NOMO-1 treated with DMSO at 0.1 percent for 48 hours (cell line): ENCODE results near the gene ANKRD55.
"Not testable (repeated sequence)": the region's sequence is repeated elsewhere in the genome, so short reads cannot be mapped to it uniquely, and the experiment has no call there.

ENCODE experiments used
- DNase-seq: peaks from one replicate; lab custom pipeline; 2025; ENCODE audit not compliant: unreplicated experiment; lab: John Stamatoyannopoulos, UW

The ANKRD55 gene

DNA sequence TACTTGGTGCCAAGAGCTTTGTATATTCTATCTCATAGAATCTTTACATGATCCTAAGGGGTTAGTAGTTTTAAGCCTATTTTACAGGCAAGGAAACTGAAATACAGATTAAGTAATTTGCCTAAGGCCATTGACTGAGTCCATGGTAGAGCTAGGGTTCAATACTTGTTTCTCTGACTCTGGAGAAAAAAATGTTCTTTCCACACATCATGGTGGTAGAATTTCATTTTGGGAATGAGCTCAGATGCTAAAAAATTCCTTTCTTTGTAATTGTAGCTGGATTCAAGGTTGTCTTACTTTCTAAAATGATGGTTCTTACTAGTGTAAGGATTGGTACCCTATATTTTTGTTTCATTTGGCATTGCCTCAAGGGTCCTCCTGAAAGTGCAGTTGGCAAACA lies 86.0 kb downstream of the ANKRD55 start:
- no peak for DNase-seq

DNA sequence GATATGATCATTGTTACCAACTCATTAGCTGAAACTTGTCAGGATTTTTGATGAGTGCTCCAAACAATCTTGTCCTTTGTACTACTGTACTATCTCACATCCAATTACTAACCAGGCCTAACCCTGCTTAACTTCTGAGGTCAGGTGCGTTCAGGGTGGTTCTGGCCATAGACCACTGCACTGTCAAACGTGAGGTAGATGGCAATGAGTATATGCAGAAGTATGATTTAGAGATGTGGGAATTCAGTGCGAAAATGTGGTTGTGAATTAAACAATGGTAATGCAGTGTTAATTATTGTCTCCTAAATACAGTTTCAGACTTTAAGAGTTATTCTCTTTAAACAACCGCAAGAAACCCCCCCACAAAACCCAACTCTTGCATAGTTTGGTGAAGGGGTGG lies 86.5 kb downstream of the ANKRD55 start:
- DNase-seq: no peak

DNA sequence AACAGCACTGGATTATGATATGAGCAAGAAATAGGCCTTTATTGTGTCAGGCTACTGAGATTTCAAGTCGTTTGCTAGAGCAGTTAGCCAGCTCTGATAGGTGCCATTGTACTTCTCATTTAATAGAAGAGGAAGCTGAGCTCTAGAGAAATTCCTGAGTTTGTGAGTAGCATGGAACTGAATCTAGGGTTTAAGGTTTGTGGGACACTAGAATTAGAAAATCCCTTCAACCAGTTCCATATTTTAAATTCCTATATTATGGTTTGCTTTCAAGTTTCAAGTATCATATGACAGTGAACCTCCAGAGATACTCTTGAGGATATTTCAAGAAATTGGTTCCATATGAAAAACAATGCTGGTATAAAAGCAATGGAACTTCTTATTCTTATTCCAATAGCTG lies 87.6 kb downstream of the ANKRD55 start:
- DNase-seq: peak; percentile 35

DNA sequence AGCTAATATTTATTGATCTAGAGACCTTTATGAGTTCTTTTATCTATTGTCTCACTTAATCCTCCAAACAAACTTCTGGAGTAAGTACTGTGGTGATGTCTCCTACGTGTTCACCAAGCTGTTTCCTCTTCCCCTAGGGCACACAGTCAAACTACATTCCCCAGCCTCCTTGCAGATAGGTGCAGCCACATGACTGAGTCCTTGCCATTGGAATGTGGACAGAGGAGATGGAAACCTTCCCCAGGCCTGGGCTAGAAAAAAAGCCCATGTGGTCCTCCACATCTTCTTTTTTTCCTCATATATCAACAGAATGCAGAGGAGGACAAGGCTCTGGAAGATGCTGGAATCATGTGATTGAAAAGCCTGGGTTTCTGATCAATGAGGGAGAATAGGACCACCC lies 88.0 kb downstream of the ANKRD55 start:
- no peak for DNase-seq

DNA sequence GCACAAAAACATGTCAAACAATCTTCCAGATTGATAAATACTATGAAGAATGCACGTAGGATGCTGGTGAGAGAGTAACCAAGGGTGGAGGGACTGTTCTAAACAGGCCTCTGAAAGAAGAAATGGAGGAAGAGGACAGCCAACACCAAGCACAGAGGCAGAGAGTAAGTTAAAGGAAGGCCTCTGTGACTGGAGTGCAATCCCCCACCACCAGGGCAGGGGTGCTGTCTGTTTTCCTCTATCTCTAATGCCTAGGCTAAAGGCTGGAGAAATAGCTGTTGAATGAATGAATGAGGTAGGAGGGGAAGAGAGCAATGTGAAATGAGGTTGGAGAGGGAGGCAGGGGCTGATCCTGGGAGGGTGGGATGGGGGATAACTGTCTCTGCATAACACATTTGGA lies 88.9 kb downstream of the ANKRD55 start:
- DNase-seq: no peak

DNA sequence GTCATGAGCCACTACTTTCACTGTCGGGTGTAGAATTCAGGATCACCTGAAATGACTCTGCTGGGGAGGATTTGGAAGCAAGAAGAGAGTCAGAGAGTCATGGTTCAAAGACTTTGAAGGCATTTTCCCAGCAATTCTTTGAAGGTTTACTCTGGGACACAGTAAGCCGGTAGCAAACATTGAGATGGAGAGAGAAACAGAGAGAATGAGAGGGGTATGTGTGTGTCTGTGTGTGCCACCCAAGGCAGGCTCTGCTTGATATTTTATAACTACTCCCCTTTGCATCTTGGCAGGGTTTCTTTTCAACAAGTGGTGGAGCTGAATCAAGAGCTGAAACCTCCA lies 89.8 kb downstream of the ANKRD55 start:
- no peak for DNase-seq

DNA sequence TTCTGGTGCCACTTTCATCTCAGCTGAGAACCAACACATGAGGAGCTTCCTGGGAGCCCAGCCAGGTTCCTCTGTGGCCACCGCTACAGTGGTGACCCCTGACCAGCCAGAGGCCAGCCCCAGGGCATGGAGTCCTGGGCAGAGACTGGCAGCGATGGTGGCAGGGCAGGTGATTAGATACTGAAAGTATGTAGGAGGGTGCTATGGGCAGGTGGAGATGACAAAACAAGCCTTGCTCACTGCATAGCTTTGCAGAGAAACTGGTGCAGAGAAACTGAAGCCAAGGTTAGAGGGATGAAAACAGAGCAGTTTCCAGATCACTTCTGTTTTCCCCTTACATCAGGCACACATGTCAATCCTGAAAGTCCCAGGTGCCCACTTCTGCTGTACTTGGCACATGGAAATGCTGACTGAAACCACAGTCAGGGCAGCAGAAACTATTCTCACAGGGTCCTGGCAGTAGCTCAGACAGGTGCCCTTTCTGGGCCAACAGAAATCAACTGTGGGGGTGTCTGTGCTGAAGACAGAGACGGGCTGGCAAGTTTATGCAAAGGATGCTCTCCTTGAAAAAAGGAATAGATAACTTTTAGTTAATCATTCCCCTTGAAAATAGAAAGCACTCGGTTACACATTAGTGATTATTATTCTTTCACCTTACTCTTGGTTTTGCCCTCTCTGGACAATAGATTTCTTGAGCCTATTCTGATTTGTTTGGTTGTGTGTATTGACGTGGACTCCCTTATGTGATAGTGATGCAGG lies 90.3 kb downstream of the ANKRD55 start:
- no peak for DNase-seq

DNA sequence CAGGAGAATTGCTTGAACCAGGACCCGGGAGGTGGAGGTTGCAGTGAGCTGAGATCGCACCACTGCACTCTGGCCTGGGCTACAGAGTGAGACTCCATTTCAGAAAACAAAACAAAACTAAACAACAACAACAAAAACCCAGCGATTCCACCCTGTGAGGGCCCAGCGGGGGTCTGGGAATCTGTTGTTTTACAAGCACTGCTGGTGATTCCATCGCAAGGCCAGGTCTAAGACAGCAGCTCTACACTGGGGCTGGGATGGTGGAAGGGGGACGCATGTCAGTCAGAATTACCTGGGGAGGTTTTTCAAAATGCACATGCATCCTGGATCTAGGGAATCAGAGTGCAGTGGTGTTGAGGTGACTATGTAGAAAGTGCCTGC lies 90.9 kb downstream of the ANKRD55 start:
- no peak for DNase-seq

DNA sequence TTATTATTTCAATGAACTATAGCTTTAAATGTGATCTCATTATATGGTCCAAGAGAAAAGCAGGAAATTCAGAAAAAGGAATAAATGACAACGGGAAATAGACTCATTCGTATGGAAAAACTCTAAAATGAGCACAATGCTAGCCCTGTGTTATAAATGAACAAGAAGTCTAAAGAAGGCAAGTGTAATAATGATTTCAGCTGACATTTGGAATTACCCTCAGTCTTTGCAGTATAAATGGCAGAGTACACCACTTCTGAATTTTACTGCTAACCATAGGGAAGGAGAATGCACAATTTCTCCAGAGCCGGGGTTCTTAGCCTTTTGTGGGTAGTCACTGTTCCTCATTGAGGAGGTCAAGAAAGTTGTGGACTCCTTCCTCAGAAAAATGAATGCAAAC lies 93.1 kb downstream of the ANKRD55 start:
- peak; percentile 7 for DNase-seq

DNA sequence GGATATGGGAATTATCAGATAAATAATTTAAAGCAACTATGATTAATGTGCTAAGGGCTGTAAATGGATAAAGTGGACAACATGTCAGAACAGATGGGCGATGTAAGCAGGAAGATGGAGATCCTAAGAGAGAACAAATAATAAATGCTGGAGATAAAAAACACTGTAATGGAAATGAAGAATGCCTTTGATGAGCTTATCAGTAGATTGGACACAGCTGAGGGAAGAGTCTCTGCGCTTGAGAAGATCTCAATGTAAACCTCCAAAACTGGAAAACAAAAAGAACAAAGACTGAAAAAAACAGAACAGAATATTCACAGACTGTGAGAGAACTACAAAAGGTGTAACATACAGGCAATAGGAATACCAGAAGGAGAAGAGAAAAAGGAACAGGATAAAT lies 102.5 kb downstream of the ANKRD55 start:
- DNase-seq: no peak

DNA sequence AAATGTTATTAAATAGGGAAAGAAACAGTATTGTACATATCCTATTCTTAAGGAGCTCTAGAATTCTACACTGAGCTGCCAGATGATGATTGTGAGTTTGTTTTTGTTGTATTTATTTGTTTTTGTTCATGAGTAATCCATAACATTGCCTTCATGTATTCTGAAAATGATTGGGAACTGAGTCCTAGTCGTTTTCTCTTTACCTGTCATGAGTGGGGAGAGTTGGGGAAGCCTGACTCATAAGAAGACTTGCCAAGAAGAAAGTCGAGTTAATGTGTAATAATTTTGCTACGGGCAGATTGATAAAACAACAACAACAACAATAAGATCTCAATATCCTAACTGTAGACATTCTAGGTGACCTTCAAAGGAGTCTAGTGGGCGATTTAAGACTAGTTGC lies 103.8 kb downstream of the ANKRD55 start:
- no peak for DNase-seq

DNA sequence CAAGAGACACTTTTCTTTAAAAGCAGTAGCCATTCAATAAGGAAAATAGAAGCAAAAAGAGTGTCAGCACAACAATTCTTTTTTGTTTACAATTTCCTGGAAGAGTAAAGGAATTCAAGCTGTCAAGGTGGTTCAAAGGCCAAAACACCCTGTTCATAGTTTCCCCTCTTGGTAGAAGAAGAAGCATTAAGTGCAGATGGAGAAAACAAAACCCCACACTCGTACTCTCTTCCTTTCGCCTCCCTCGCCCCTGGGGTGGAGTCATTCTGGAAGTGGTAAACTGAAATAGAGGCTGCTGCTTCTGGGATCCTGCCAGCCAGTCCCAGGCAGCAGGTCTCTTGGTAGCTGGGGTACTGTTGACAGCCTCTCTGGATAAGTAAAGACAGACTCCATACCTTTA lies 105.0 kb downstream of the ANKRD55 start:
- DNase-seq: no peak

DNA sequence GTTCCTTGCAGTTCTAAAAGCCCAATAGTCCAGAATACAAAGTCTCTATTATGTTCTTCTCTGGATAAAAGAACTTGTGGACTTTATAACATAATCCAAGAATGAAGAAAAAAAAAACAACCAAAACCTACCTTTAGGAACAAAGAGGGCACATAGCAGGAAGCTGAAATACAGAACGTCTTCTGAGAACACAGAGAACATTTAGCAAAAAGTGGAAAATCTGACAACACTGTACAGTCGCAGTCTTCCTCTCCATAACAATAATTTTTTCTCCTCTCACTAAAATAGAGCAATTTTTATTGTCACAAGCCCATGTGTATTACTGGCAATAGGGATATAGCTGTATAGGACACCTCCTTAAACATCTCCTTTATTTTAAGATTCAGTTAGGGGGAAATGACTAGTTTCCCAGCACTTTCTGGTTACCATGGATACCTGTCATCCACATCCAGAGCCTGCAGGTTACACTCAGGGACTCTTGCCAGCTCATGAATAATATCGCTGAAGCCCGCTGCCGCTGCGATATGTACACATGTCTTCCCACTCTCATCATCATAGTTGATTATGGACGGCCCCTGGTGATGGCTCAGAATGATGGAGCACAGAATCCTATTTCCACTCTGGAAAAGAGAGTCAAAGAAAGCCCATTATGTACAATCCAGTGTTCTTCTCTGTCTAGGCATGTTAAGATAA lies 106.5 kb downstream of the ANKRD55 start:
- no peak for DNase-seq

DNA sequence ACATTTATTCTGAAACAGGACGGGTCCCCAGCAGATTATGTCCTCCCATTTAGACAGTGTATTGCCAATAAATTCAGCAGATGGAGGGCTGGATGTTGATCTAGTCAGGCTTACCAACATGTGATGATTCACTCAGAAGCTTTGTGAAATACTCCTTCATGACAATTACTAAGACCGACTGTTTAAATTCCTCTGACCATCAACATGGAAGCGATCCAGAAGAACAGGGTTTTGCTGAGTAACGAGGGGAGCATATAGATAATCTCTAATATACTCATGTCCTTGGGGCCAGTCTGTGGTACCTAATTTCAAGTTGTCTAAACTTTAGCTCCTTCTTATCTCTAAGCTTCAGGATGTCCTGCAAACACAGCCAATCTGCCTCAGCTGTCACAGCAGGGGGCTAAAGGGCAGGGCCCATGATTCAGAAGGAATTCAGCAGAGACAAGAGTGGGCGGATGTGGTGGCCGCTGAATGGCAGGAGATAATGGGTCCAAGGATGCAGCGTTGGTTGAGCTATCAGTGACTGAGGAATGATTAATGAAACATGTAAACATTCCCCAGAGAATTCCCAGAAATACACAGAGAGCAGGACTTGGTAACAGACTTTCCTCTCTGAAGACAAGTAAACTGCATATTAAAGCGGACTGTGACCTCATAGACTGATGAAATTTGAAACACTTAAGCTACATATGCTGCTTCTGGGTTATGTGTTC lies 109.4 kb downstream of the ANKRD55 start:
- DNase-seq: no peak

DNA sequence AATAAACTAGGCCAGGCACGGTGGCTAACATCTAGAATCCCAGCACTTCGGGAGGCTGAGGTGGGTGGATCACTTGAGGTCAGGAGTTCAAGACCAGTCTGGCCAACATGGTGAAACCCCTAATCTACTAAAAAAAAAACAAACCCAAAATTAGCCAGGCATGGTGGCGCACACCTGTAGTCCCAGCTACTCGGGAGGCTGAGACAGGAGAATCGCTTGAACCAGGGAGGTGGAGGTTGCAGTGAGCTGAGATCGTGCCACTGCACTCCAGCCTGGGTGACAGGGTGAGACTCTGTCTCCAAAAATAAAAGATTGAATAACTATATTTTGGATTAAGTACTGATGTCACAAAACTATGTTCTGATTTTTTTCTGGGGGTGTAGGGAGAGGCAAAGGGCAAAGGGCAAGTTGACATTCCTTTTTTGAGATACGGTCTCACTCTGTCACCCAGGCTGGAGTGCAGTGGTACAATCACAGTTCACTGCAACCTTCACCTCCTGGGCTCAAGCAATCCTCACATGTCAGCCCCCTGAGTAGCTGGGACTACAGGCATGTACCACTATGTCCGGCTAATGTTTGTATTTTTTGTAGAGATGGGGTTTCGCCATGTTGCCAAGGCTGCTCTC lies 110.7 kb downstream of the ANKRD55 start:
- not testable (repeated sequence) for DNase-seq

DNA sequence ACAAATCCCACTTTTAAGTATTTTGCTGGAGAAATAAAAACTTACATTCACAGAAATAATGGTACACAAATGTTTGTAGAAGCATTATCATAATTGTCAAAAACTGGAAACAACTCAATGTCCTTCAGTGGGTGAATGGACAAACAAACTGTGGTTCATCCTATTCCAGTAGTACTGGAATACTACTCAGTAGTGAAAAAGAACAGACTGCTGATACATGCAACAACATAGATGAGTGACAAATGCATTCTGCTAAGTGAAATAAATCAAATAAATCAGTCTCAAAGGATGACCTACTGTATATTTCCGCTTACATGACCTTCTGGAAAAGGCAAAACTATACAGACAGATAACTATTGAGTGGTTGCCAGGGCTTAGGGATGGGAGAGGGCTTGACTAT lies 114.1 kb downstream of the ANKRD55 start:
- no peak for DNase-seq

DNA sequence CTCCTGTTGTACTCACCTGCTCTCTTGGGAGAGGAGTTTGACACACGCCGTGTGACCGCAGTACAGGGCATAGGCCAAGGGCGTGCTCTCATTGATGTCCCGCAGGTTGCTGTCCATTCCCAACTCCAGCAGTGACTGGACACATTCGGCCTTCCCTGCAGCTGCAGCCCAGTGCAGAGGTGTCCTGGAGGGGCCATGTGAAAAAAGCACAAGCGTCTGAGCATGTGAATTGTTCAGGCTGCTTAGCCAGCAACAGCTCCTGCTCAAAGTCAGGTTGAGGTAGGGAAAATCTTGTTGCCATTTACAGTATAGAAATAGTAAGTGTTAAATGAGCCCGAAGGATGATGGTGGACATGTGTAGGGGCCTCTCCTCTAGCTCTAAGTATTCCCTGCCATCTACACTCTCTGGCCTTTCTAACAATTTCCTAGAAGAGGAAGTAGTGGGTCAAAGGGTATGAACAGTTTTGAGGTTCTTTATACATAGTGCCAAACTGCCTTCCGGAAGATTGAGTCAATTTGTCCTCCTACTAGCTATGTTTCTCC lies 116.5 kb downstream of the ANKRD55 start:
- peak; percentile 90 for DNase-seq

DNA sequence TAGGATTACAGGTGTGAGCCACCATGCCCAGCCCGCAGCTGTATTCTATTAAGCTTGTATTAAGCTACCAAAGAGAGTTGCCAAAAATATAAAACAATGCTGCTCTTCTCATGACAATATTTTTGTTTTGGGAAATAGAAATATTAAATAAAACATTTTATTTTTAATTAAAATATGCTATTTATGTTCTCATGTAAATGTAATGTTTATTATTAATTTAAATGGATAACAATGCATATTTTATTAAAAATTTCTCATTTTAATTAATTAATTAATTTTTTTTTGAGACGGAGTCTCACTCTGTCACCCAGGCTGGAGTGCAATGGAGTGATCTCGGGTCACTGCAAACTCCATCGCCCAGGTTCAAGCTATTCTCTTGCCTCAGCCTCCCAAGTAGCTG lies 117.5 kb downstream of the ANKRD55 start:
- no peak for DNase-seq

DNA sequence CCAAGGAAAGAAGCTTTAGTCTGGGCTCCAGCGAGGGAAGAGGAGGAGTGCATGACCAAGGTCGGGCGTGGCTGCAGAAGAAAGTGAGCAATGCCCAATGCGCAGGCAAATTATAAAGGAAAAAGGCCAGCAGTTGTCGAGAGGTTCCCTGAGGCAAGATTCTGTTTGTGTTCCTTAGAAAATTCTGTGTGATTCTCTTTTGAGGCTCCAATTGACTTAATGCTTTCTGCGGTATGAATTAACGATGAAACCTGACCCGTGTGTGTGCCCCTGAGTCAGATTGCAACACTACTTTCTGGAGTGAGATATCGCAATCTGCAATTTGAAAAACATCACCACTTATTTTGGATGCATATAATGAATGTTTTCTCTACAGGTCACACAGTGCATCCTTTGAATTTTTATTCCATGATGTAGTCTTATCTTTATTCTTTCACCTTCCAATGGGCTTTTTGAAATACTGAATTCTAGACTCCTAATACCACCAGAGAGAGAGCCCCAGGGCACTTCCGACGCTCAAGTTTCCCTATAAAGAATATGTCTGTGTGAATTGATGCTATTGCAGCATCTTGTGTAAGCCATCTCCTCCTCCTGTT lies 120.5 kb downstream of the ANKRD55 start:
- DNase-seq: peak; percentile 91

DNA sequence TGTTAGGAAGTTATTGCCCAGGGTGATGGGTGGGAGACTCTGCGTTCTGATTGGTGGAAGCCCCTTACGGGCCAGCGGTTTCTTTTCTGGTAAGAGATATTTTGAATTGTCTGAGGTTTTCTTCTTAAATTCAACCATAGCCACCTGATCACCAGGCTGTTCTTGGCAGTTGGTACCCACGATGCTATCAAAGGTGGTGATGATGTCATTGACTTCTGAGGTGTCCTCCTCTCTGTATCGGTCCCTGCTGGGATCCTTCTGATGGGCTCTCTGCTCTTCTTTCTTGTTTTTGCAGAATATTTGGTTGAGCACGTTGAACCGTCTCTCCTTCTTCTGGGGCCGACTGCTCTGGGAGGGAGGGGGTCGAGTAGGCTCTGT lies 121.7 kb downstream of the ANKRD55 start:
- DNase-seq: no peak
